ENCODE data around the gene TANGO2.

DNA sequence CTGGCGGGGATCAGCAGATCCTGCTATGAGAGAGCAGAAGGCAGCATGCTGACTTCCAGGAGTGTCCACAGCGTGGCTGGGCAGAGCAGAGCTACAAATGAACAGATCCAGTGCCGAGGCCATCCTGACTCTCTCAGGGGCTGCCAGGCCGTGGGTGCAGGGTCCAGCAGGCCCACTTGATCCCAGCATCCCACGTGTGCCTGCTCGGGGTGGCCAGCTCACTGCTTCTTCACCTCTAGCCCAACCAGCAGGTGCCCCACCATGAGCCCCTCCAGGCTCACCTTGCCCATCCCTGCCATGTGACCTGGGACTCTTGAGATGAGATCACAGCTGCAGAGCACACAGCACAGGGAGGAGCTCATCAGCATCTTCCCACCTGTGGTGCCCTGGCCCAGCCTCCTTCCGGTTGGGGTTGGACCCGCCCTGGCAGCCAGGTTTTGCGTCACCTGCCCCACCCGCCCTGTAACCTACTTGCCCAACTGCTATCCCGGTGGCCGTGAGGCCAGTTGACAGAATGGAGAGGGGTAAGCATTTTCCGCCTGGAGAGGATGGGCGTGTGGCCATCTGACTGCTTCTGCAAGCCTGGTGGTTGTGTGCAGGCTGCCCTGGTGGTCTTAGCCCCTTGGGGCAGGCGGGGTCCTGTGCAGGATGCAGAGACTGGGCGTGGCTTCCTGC, 11.0 kb downstream of the TANGO2 start:
- TF ChIP-seq, protein P1, sequence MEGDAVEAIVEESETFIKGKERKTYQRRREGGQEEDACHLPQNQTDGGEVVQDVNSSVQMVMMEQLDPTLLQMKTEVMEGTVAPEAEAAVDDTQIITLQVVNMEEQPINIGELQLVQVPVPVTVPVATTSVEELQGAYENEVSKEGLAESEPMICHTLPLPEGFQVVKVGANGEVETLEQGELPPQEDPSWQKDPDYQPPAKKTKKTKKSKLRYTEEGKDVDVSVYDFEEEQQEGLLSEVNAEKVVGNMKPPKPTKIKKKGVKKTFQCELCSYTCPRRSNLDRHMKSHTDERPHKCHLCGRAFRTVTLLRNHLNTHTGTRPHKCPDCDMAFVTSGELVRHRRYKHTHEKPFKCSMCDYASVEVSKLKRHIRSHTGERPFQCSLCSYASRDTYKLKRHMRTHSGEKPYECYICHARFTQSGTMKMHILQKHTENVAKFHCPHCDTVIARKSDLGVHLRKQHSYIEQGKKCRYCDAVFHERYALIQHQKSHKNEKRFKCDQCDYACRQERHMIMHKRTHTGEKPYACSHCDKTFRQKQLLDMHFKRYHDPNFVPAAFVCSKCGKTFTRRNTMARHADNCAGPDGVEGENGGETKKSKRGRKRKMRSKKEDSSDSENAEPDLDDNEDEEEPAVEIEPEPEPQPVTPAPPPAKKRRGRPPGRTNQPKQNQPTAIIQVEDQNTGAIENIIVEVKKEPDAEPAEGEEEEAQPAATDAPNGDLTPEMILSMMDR (IDR thresholded peaks at IDR 0.05 in 2 of 3, conservative IDR thresholded peaks at IDR 0.05 in 1 of 3; ENCODE audit: control insufficient read depth in 2 of 3, extremely low read depth in 1 of 3, insufficient read depth in 1 of 3, low read depth in 3 of 3, low read length in 3 of 3), result no peak
- TF ChIP-seq STAT3 (IDR thresholded peaks at IDR 0.05; ENCODE audit: low read depth, low read length) (no peak), KDM1A (IDR thresholded peaks at IDR 0.05; ENCODE audit: borderline replicate concordance) (no peak), MXI1 (IDR thresholded peaks at IDR 0.05; ENCODE audit: low read depth, low read length) (no peak), SRF (IDR thresholded peaks at IDR 0.05; ENCODE audit: low read depth in 2 of 2, low read length in 2 of 2) (no peak), GABPA (IDR thresholded peaks at IDR 0.05; ENCODE audit: low read depth) (no peak)
